HG03095 (cell line): ENCODE results near the gene TNS3.
"Not testable (repeated sequence)": the region's sequence is repeated elsewhere in the genome, so short reads cannot be mapped to it uniquely, and the experiment has no call there.

Source experiments
- ATAC-seq: cut with Tn5 transposase; IDR thresholded peaks from one replicate; pipeline ENCODE4 v1.9.1; 2021; ENCODE audit warnings: moderate library complexity; ENCODE audit not compliant: unreplicated experiment

TNS3 gene

DNA sequence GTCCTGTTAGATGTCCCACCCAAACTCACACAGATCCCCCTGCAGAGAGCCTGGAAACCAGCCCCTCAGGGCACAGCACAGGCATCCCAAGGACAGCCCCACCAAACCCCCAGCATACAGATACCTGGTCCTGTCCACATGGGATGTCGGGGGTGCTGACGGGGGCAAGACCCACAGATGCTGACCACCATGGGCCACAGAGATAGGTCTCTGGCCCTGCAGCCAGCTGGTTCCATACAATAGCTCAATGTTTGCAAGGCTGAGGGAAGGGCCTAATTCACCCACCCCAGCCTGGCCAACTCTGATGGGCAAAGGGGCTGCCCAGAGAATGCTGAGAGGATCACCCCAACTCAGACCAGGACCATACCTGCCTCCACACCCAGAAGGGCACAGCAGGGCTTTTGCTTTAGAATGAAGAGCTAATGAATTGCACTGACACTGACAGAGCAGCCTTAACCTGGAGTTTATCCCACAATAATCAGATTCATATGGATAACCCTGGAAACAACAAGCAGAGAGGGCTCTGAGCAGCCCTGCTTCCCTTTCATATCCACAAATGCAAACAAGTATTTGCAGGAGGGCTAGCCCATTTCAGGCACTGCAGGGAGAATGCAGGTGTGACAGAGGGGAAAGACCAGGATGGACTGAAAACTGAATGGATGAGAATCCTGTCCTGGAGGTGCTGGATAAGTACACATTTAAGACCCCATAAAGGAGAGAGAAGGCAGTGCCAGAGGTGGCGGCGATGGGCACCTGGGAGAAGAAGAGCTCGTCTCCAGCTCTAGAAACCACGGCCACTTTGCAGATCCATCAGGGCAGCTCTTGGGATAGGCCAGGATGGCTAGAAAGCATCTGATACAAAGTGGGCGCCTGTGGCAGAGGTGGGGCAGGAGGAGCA, 126.7 kb downstream of the TNS3 start:
- no peak for ATAC-seq

- ATAC-seq, result no peak
Observed at GRCh38 chr7:47454069-47454973, 127.6 kb downstream of the TNS3 start.

GRCh38 chr7:47453093-47454061, 128.5 kb downstream of the TNS3 start:
- ATAC-seq, result no peak

DNA sequence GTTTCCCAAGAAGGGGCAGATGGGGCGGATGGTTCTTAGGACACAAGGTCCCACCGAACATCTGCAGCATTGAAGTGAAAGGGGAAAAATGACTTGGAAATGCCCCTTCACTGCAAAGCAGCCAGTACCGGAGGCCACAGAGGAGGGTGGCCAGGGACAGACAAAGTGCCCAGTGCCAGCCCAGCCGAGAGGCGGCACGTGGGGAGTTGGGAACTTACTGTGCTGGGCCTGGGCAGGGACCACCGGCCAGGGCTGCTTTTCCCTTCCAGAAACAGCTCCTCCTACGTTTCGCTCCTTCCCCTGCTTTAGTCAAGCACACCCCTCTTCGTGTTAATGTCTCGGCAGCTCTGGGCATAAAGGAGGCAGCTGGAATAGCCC, 129.2 kb downstream of the TNS3 start:
- ATAC-seq, result no peak

GRCh38 chr7:47452295-47452694, 129.6 kb downstream of the TNS3 start:
- ATAC-seq, result no peak

DNA sequence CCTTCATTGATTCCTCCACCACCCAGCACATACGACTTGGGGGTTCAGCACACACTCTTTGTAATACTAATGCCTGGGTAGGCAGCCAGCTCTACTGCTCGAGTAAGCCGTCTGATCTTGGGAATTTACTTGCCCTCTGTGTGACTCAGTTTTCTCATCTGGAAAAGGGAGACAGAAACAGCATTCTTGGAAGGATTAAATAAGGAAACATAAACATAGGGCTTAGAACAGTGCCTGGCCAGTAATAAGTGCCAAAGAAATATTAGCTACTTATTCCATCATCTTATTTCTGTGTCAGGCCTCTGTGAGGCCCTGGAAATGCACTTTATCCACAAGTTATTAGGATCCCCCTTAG, 130.1 kb downstream of the TNS3 start:
- ATAC-seq, result no peak

- ATAC-seq, result no peak
Observed at GRCh38 chr7:47449810-47450590, 131.9 kb downstream of the TNS3 start.

GRCh38 chr7:47448971-47449370, 132.9 kb downstream of the TNS3 start:
- no peak for ATAC-seq

DNA sequence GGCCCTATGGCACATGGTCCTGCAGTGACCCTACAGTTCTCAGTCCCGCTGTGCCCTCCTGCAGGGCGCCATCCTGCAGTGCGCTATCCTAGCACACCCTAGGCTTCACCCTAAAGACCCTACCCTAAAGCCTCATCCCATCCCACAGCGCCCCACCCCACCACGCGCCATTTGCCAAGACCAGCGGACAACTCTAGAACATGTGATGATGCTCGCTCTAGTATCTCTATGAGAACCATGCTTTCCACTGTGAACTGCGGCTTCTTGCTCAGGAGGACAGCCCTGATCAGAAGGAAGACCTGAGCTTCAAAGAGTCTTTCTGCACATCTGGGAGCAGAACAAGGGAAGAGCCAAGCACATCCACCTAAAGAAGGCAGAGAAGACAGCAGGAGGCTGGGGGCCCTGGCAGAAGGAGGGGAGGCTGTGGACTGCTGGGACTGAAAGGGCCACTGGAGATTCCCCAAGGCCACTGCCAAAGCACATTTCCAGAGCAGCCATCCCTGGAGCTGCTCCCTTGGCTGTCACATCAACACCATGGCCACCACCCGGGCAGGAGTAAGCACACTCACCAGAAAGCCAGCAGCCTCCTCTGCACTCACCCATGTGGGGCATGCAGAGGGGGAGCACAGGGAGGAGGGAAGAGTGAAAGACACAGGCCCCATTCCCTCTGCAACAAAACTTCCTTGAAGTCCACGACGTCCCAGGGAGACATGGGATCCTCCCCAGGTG, 134.1 kb downstream of the TNS3 start:
- ATAC-seq, result no peak

GRCh38 chr7:47446871-47447466, 134.9 kb downstream of the TNS3 start:
- no peak for ATAC-seq

- ATAC-seq, result no peak
Observed at GRCh38 chr7:47444376-47445098, 137.4 kb downstream of the TNS3 start.

DNA sequence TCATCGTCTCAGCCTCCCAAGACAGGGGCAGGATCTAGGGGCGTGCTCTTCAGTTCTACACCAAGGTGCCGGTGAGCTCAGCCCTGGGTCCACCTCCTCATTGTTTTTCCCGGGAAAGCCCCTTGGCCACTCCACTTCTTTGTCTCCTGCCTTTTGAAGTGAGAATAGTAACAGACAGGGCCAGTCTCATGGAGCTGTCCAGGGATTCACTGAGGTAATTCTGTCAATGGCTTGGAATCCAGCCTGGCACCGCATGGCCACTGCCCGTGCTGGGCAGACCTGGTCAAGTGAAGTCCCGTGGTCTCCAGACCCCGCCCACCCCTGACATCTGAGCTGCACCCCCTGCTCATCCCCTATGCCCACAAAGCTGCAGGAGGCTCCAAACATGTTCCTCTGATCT, 138.9 kb downstream of the TNS3 start:
- ATAC-seq, result no peak

- no peak for ATAC-seq
Observed at GRCh38 chr7:47442605-47442865, 139.4 kb downstream of the TNS3 start.

- ATAC-seq, result no peak
Observed at GRCh38 chr7:47441796-47442604, 139.9 kb downstream of the TNS3 start.

DNA sequence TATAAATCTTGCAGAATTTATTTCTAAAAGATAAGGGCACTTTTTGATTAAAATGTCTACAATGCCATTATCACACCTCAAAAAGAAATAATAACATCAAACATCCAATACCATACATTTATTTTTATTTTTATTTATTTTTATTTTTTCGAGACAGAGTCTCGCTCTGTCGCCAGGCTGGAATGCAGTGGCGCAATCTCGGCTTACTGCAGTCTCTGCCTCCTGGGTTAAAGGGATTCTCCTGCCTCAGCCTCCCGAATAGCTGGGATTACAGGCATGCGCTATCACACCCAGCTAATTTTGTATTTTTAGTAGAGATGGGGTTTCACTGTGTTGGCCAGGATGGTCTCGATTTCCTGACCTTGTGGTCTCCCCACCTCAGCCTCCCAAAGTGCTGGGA, 140.9 kb downstream of the TNS3 start:
- not testable (repeated sequence) for ATAC-seq

- no peak for ATAC-seq
Observed at GRCh38 chr7:47440320-47440719, 141.6 kb downstream of the TNS3 start.

DNA sequence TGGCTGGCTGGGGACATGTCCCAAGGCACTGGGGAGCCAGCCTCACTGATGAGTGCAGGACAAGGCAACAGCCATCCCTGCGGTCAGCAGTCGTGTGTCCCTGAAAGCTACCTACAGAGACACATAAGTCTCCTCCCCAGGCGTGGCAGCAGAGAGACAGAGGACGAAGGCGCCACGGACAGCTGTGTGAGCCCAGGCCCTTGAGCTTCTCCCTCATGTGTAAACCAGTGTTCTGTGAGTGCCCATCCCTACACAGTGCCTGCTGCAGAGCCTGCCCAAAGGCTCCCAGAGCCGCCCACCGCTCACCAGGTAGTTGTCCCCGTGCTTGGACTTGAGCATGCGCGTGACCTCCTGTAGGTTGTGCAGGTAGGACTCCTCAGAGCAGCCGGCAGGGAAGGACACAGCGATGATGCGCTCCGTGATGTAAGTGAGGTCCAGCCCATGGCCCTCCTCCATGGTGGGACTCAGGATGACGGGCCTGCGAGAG, 142.7 kb downstream of the TNS3 start:
- no peak for ATAC-seq
